WERI-Rb-1 (cell line): ENCODE results near the gene C6orf89.

Source experiments
- DNase-seq: peaks from one replicate; pipeline ENCODE4 v3.0.0-alpha.2; 2020
- H3K27ac ChIP-seq: fragments of 250-450 bp; sonication (Bioruptor Pico); 2 replicates; pipeline ENCODE4 v1.5.1; 2020; ENCODE audit warnings: mild to moderate bottlenecking, moderate library complexity
- H3K27me3 ChIP-seq: fragments of 250-450 bp; sonication (Bioruptor Pico); 2 replicates; pipeline ENCODE4 v1.5.1; 2021; ENCODE audit warnings: mild to moderate bottlenecking, low read depth, moderate library complexity; ENCODE audit not compliant: insufficient read depth, severe bottlenecking
- H3K36me3 ChIP-seq: fragments of 250-450 bp; sonication (Bioruptor Pico); 2 replicates; pipeline ENCODE4 v1.5.1; 2020; ENCODE audit warnings: mild to moderate bottlenecking, moderate library complexity
- H3K4me3 ChIP-seq: 2 replicates; pipeline ENCODE4 v1.5.1; 2011; ENCODE audit warnings: low read depth, mild to moderate bottlenecking, control low read depth, low read length
- H3K9me3 ChIP-seq: fragments of 250-450 bp; sonication (Bioruptor Pico); 2 replicates; pipeline ENCODE4 v1.5.1; 2021; ENCODE audit warnings: mild to moderate bottlenecking, moderate library complexity; ENCODE audit not compliant: severe bottlenecking
- TF ChIP-seq, protein P1 (sequence below): IDR thresholded peaks from 2 replicates; pipeline ENCODE4 v1.5.1; 2011; ENCODE audit warnings: low read depth, mild to moderate bottlenecking, control low read depth, inconsistent platforms, low read length

Gene C6orf89

DNA sequence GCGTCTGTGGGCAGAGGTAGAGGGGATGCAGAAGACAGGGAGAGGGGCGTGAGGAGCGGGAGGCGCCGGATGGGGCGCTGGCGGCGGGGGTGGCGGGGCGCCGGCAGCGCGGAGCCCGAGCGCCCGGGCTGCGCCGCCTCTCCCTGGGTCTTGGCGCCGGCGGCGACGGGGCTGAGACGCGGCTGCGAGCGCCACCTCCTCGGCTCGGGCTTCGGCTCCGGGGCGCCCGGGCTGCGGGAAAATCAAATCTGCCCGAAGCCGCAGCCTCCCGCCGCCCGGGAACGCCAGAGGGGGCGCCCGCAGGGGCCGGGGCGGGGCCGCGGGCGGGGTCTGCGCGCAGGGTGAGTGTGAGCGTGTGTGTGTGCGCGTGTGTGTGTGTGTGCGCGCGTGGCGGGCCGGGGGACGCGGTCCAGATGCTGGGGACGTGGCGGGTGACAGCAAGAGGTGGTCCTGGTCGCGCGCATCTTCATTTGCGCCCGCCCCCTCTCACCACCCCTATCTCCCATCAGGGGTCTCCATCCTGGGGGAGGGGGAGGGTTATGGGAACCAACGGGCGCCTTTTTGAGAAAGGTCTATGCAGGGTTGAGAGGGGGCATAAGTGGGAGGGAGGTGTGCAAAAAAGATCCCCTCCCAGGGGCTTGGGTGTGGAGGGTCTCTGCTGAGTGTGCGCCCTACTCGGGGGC lies 45.9 kb upstream of the C6orf89 start:
- TF ChIP-seq, protein P1, sequence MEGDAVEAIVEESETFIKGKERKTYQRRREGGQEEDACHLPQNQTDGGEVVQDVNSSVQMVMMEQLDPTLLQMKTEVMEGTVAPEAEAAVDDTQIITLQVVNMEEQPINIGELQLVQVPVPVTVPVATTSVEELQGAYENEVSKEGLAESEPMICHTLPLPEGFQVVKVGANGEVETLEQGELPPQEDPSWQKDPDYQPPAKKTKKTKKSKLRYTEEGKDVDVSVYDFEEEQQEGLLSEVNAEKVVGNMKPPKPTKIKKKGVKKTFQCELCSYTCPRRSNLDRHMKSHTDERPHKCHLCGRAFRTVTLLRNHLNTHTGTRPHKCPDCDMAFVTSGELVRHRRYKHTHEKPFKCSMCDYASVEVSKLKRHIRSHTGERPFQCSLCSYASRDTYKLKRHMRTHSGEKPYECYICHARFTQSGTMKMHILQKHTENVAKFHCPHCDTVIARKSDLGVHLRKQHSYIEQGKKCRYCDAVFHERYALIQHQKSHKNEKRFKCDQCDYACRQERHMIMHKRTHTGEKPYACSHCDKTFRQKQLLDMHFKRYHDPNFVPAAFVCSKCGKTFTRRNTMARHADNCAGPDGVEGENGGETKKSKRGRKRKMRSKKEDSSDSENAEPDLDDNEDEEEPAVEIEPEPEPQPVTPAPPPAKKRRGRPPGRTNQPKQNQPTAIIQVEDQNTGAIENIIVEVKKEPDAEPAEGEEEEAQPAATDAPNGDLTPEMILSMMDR = peak; percentile 52
- no peaks in the 10 kb centered on the region for H3K9me3 ChIP-seq
- no peaks in the 10 kb centered on the region for H3K36me3 ChIP-seq
- DNase-seq = peak; percentile 75
- no peak overlapping the region for H3K27ac ChIP-seq
- peak overlapping the region; percentile 50 for H3K4me3 ChIP-seq
- H3K27me3 ChIP-seq = peaks cover 5% of the 10 kb centered on the region

DNA sequence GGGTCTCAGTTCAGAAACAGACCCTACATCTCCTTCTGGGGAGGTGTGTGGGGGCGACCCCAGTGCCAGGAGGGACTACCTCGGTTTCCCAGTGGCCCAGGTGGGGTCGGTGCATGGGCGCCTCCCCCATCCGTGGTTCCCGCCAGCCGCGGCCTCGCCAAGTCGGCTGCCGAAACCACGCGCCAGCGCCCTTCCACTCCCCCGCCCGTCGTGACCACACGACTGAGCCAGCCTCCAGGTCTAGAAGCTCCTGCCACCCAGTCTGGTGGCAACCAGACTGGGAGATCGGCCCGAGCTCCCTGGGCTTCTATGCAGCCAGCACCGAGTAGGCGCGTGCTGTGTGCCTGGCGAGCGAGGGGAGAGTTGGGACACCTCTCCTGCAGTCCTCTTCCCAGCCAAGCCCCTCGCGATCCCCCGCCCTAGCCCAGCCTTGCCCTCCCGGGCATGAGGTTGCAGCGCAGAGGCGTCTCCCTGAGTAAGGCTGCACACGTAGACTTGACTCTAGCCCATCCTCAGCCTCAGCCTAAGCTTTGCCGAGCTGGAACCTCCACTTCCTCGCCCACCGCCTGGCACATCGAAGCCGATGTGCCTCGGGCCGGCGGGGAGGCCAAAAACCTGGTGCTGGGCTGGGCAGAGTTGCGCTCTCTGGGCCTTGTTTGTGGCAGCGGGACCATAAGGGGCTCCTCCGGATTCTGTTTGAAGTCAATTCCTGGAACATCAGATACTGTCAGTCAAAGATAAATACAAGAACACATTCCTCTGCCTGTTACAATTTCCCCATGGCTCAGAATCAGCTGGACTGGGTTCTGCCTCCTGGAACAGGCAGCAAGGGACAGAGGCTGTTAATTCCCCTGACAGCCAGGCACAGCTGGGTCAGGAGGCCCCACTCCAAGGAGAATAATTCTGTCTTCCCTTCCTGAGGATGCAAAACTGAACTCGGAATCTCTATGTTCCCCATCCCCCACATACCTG lies 45.0 kb upstream of the C6orf89 start:
- peaks cover 5% of the 10 kb centered on the region for H3K27me3 ChIP-seq

DNA sequence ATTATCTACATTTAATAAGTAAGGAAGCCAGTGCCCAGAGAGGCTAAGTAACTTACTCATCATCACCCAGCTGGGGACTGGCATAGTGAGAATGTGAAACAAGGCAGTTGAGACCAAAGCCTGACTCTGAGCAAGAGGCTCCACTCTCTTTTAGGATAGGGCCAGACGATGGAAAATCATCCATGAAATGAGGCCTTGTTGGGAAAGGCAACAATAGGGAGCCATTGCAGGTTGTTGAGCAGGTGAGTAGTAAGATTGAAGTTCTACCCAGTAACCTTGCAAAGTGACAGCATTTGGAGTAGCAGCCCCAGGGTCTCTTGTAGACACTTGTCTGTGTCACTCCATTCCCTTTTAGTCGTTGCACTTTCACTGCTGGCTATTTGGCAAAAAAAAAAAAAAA lies 44.0 kb upstream of the C6orf89 start:
- Histone ChIP-seq H3K36me3 (no peaks in the 10 kb centered on the region), H3K27me3 (peaks cover 5% of the 10 kb centered on the region), H3K4me3 (no peak overlapping the region), H3K27ac (no peak overlapping the region), H3K9me3 (peaks cover under 1% of the 10 kb centered on the region)
- TF ChIP-seq, protein P1 = no peak
- DNase-seq = no peak

More for the DNA sequence above, 45.0 kb upstream of the C6orf89 start:
- Histone ChIP-seq H3K4me3 (peak overlapping the region; percentile 50; the same call in 1 of the 2 replicates), H3K9me3 (no peaks in the 10 kb centered on the region), H3K36me3 (no peaks in the 10 kb centered on the region), H3K27ac (no peak overlapping the region)
- no peak for DNase-seq
- TF ChIP-seq, protein P1 = no peak

DNA sequence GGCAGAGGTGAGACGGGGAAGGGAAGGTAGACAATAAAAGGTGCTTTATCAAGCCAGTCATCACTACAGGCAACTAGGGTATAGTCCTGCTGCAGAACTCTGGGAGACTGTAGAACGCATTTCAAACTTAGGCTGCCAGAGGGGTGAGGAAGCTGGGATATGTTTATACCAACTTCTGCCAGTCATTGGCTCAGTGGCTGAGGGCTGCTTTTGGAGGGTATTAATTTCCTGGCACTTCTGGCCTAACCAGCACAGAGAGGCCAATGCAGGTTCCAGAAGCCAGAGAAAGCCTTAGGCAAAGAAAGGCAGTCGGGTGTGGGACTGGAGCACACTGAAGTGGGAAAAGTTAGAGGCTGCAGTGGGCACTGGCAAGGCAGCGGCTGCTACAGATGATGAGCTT lies 42.6 kb upstream of the C6orf89 start:
- peaks cover 2% of the 10 kb centered on the region for H3K9me3 ChIP-seq
- H3K4me3 ChIP-seq = no peak overlapping the region
- H3K27ac ChIP-seq = no peak overlapping the region
- peaks cover 5% of the 10 kb centered on the region for H3K27me3 ChIP-seq
- no peaks in the 10 kb centered on the region for H3K36me3 ChIP-seq
- no peak for DNase-seq
- TF ChIP-seq, protein P1 = no peak

DNA sequence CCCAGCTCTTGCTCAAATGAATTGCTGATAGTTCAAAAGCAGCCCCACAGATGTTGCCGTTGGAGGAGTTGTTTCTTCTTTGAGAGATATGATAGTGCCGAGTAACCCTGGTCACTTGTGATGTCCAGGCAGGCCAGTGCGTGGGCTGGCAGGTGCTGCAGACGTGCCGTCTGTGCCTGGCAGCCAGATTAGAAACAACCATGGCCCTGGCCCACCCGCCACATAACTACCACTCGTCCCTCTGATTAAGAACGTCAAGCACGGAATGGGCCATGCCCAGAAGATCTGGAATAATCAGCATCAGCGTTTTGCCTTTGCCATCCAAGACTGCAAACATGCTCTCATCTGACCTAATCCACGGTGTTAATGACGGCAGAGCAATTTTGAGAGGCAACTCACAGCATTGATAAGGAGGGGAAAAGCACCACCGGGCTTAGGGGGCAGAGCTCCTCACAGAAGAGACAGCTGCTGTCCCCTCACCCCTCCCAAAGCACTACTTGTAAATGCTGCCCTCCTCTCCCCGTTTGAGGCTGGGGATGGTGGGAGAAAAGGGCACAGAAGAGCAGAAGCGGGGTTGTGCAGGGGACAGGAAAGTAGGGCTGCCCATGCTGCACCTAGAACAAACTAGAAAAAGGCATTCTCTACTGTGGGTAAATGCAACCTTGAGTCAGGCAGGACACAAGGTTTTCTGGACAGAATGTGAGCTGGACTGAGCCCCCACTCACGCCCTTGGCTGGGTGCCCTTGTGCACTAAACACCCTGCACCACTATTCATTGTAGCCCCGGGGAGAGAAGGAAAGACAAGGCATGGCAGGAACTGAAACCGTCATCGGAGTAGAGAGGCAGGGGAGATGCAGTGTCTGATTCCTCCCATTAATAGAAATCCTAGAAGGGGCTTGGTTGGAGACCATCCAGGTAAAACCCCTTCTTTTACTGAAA lies 41.3 kb upstream of the C6orf89 start:
- no peak for DNase-seq
- TF ChIP-seq, protein P1 = no peak
- peaks cover 2% of the 10 kb centered on the region for H3K9me3 ChIP-seq
- H3K27me3 ChIP-seq = no peaks in the 10 kb centered on the region
- H3K4me3 ChIP-seq = no peak overlapping the region
- no peaks in the 10 kb centered on the region for H3K36me3 ChIP-seq
- no peak overlapping the region for H3K27ac ChIP-seq
